ENCODE measurements around the gene RNF123. TPM values are rescaled to one million over a fixed set of nuclear protein-coding genes. Genes with fewer than 3 reads are reported as not detected.

RNF123 gene
- 23.0 TPM for polyA plus RNA-seq (2013, experiment 1 of 2)
- polyA plus RNA-seq (2013, experiment 2 of 2), result 26.9 TPM

DNA sequence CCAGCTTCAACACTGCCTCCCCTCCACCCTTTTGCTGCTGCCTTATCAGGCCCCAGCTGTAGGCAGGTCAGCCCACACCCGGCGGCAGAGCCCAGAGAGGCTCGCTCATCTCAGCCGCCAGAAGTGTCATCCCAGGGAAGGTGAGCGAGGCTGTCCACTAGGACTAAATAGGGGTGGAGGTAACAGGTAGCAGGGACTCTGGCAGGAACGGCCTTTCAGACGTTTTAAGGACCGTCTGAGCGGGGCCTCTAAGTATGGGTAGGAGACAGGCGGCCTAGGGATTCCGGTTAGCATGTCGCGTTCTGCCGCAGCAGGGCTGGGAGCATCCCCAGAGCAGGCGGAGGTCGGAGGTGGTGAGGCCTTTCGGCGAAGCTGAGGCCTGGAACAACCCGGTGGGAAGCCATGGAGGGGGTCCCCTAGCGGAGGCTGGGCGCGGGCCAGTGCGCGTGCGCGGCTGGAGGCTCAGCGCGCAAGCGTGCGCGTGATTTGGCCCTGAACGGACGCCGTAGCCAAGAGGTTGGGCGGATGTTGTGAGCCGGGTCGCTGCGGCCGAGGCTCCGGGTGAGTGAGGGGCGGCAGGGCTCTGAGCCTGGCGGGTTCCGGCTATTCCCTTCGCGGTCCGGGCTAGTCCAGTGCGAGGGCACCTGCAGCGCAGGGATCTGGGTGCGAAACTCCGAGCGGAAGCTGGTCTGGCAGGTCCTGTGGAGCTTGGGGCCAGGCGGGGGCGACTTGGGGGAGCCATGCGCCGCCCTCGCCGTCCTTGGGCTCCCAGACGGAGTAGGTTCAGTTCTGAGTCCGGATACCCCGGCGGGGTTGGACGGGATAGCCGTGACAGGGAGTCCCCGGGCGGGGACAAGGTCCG lies at the start of gene RNF123, which contains the start of gene MST1:
Gene RNF123 (plus strand): TSS at position 512 of the 862 bp plus-strand sequence. CDS start 1,609 bp downstream, outside the sequence.
Gene MST1 (minus strand): TSS at position 429 of the 862 bp plus-strand sequence. CDS start 783 bp downstream, outside the sequence.
- Histone ChIP-seq H3K9ac (ENCODE audit: low read depth, low read length) (peak within 1 kb of the TSS; percentile 84), H3K27ac (ENCODE audit: low read depth, low read length) (peak within 1 kb of the TSS; percentile 72; the same call in 1 of the 2 replicates), H3K36me3 (ENCODE audit: insufficient read depth, low read length) (peaks cover 4% of the 10 kb centered on the region; the same call in 1 of the 2 replicates), H3K4me3 (ENCODE audit: low read length) (peak within 1 kb of the TSS; percentile 82), H3K9me3 (ENCODE audit: insufficient read depth, low read depth, low read length) (no peaks in the 10 kb centered on the region), H3K27me3 (ENCODE audit: insufficient read depth, low read length) (no peaks in the 10 kb centered on the region), H3K4me1 (ENCODE audit: insufficient read depth, low read length) (peaks cover 4% of the 10 kb centered on the region; the same call in 1 of the 2 replicates)
- 4% methylated on average over 63 of the region's 66 CpGs for WGBS

- Histone ChIP-seq H3K4me3 (ENCODE audit: low read length) (no peak overlapping the region), H3K9me3 (ENCODE audit: insufficient read depth, low read depth, low read length) (no peaks in the 10 kb centered on the region), H3K27me3 (ENCODE audit: insufficient read depth, low read length) (no peaks in the 10 kb centered on the region), H3K27ac (ENCODE audit: low read depth, low read length) (no peak overlapping the region), H3K9ac (ENCODE audit: low read depth, low read length) (no peak overlapping the region), H3K36me3 (ENCODE audit: insufficient read depth, low read length) (no peaks in the 10 kb centered on the region), H3K4me1 (ENCODE audit: insufficient read depth, low read length) (no peaks in the 10 kb centered on the region)
- 78% methylated on average over 7 of the region's 7 CpGs for WGBS
Observed at GRCh38 chr3:49641292-49641691, 48.1 kb upstream of the RNF123 start.

- Histone ChIP-seq H3K27me3 (ENCODE audit: insufficient read depth, low read length) (no peaks in the 10 kb centered on the region), H3K4me3 (ENCODE audit: low read length) (no peak overlapping the region), H3K27ac (ENCODE audit: low read depth, low read length) (no peak overlapping the region), H3K4me1 (ENCODE audit: insufficient read depth, low read length) (no peaks in the 10 kb centered on the region), H3K36me3 (ENCODE audit: insufficient read depth, low read length) (no peaks in the 10 kb centered on the region), H3K9ac (ENCODE audit: low read depth, low read length) (no peak overlapping the region), H3K9me3 (ENCODE audit: insufficient read depth, low read depth, low read length) (no peaks in the 10 kb centered on the region)
- WGBS, result 92% methylated on average over 14 of the region's 14 CpGs
Observed at GRCh38 chr3:49641921-49642707, 47.2 kb upstream of the RNF123 start.

GRCh38 chr3:49642708-49643145 lies 46.6 kb upstream of the RNF123 start:
- WGBS, result 89% methylated on average over 9 of the region's 9 CpGs
- Histone ChIP-seq H3K27me3 (ENCODE audit: insufficient read depth, low read length) (no peaks in the 10 kb centered on the region), H3K9ac (ENCODE audit: low read depth, low read length) (no peak overlapping the region), H3K4me1 (ENCODE audit: insufficient read depth, low read length) (no peaks in the 10 kb centered on the region), H3K9me3 (ENCODE audit: insufficient read depth, low read depth, low read length) (no peaks in the 10 kb centered on the region), H3K4me3 (ENCODE audit: low read length) (no peak overlapping the region), H3K36me3 (ENCODE audit: insufficient read depth, low read length) (no peaks in the 10 kb centered on the region), H3K27ac (ENCODE audit: low read depth, low read length) (no peak overlapping the region)

DNA sequence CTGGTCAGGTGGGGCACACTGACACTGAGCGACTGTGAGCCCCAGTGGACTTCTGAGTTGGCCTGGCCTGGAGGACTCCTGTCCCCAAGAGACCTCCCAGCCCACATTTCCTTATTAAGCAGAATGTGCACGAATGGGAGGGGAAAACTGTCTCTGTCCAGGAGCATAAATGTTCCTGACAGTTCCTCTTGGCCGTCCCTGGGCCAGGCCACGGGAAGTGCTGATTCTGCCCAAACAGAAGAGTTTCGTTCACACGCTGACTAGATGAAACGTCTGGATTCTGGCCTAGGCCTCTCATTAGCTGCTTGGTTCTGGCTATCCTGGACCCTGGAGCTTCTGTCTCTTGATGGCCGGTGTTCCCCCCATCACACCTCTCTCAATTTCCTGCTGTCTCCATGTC lies 44.7 kb upstream of the RNF123 start:
- Histone ChIP-seq H3K4me1 (ENCODE audit: insufficient read depth, low read length) (no peaks in the 10 kb centered on the region), H3K27ac (ENCODE audit: low read depth, low read length) (no peak overlapping the region), H3K27me3 (ENCODE audit: insufficient read depth, low read length) (no peaks in the 10 kb centered on the region), H3K36me3 (ENCODE audit: insufficient read depth, low read length) (no peaks in the 10 kb centered on the region), H3K9ac (ENCODE audit: low read depth, low read length) (no peak overlapping the region), H3K4me3 (ENCODE audit: low read length) (no peak overlapping the region), H3K9me3 (ENCODE audit: insufficient read depth, low read depth, low read length) (no peaks in the 10 kb centered on the region)
- 94% methylated on average over 8 of the region's 8 CpGs for WGBS

DNA sequence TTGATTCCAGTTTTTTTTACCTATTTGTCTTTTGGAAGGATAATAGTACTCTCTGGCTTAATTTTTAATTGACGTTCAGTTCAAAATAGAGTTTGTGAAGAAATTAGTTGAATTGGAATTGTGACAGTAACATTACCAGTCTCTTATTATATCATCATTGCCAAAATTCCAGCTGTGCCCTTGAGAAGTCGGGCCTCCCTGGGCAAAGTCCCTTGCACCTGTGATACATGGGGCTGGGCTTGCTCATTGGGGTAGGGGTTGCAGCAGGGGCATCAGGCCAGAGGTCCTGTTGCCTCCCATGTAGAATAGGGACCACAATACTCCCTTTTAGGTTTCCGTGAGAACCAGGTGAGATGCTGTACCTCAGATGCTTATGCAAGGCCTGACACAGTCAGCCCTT lies 43.1 kb upstream of the RNF123 start:
- H3K27ac ChIP-seq (ENCODE audit: low read depth, low read length), result no peak overlapping the region
- no peak overlapping the region for H3K4me3 ChIP-seq (ENCODE audit: low read length)
- no peaks in the 10 kb centered on the region for H3K36me3 ChIP-seq (ENCODE audit: insufficient read depth, low read length)
- H3K9ac ChIP-seq (ENCODE audit: low read depth, low read length), result no peak overlapping the region
- no peaks in the 10 kb centered on the region for H3K9me3 ChIP-seq (ENCODE audit: insufficient read depth, low read depth, low read length)
- 91% methylated on average over 3 of the region's 3 CpGs for WGBS
- no peaks in the 10 kb centered on the region for H3K27me3 ChIP-seq (ENCODE audit: insufficient read depth, low read length)
- H3K4me1 ChIP-seq (ENCODE audit: insufficient read depth, low read length), result no peaks in the 10 kb centered on the region

DNA sequence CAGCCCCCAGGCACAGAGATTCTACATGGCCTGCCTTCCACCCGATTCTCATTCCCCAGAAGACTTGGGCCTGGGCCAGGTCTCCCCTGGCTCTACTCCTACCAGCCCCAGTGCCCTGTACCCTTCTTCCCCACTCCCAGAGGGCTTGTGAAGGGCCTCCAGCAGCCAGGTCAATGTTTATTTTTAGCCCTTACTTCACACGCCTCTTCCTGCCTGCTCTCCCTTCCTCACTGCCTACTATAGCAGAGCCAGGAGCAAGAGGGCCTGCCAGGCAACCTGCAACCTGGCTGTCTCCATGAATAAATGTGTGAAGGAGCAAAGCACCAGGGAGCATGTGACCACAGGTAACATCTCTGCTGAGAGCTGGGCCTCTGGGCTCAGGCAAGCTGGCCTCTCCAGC lies 41.6 kb upstream of the RNF123 start:
- 78% methylated on average over 2 of the region's 2 CpGs for WGBS
- no peaks in the 10 kb centered on the region for H3K27me3 ChIP-seq (ENCODE audit: insufficient read depth, low read length)
- no peak overlapping the region for H3K9ac ChIP-seq (ENCODE audit: low read depth, low read length)
- H3K4me3 ChIP-seq (ENCODE audit: low read length), result no peak overlapping the region
- no peak overlapping the region for H3K27ac ChIP-seq (ENCODE audit: low read depth, low read length)
- no peaks in the 10 kb centered on the region for H3K9me3 ChIP-seq (ENCODE audit: insufficient read depth, low read depth, low read length)
- no peaks in the 10 kb centered on the region for H3K4me1 ChIP-seq (ENCODE audit: insufficient read depth, low read length)
- no peaks in the 10 kb centered on the region for H3K36me3 ChIP-seq (ENCODE audit: insufficient read depth, low read length)

DNA sequence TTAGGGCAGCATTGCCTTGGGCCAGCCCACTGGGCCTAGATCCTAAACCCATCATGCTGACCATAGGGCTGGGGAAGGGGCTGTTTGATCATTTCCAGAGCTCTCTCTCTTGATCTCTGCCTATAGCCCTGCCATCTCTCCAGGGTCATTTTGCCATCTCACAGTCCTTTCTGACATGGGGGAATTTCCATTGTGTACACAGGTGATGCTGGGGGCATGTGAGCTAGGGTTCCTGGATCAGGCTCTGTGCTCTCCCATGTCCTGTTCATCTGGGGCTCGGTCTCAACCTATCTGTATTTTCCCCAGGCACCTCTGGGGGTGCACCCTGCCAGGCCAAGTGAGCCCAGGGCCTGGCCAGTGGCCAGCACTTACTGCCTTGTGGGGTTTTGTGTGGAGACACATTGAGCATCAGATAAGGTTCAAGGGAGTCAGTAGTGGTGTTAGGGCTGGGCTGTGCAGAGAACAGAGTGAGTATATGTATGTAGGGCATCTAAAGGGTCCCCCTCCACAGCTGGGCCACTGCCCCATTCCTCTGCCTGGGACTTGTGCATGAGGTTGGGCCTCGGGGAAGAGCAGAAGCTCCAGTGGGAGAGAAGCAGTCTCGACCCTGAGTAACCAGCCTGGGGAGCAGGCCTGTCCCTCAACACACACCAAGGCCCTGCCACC lies 40.9 kb upstream of the RNF123 start:
- Histone ChIP-seq H3K9ac (ENCODE audit: low read depth, low read length) (no peak overlapping the region), H3K27me3 (ENCODE audit: insufficient read depth, low read length) (no peaks in the 10 kb centered on the region), H3K36me3 (ENCODE audit: insufficient read depth, low read length) (no peaks in the 10 kb centered on the region), H3K9me3 (ENCODE audit: insufficient read depth, low read depth, low read length) (no peaks in the 10 kb centered on the region), H3K4me1 (ENCODE audit: insufficient read depth, low read length) (no peaks in the 10 kb centered on the region), H3K27ac (ENCODE audit: low read depth, low read length) (no peak overlapping the region), H3K4me3 (ENCODE audit: low read length) (no peak overlapping the region)
- WGBS, result 94% methylated on average over 3 of the region's 3 CpGs

GRCh38 chr3:49649576-49649975 lies 39.8 kb upstream of the RNF123 start:
- no peaks in the 10 kb centered on the region for H3K4me1 ChIP-seq (ENCODE audit: insufficient read depth, low read length)
- H3K27ac ChIP-seq (ENCODE audit: low read depth, low read length), result no peak overlapping the region
- 90% methylated on average over 1 of the region's 1 CpG for WGBS
- H3K4me3 ChIP-seq (ENCODE audit: low read length), result no peak overlapping the region
- no peaks in the 10 kb centered on the region for H3K36me3 ChIP-seq (ENCODE audit: insufficient read depth, low read length)
- H3K9me3 ChIP-seq (ENCODE audit: insufficient read depth, low read depth, low read length), result no peaks in the 10 kb centered on the region
- H3K9ac ChIP-seq (ENCODE audit: low read depth, low read length), result no peak overlapping the region
- no peaks in the 10 kb centered on the region for H3K27me3 ChIP-seq (ENCODE audit: insufficient read depth, low read length)

GRCh38 chr3:49650177-49650576 lies 39.2 kb upstream of the RNF123 start:
- Histone ChIP-seq H3K27me3 (ENCODE audit: insufficient read depth, low read length) (no peaks in the 10 kb centered on the region), H3K4me3 (ENCODE audit: low read length) (no peak overlapping the region), H3K36me3 (ENCODE audit: insufficient read depth, low read length) (no peaks in the 10 kb centered on the region), H3K9ac (ENCODE audit: low read depth, low read length) (no peak overlapping the region), H3K27ac (ENCODE audit: low read depth, low read length) (no peak overlapping the region), H3K9me3 (ENCODE audit: insufficient read depth, low read depth, low read length) (no peaks in the 10 kb centered on the region), H3K4me1 (ENCODE audit: insufficient read depth, low read length) (no peaks in the 10 kb centered on the region)
- 87% methylated on average over 1 of the region's 1 CpG for WGBS
